Measurements from ENCODE around the gene TMEM141.
"Not testable (repeated sequence)": the region's sequence is repeated elsewhere in the genome, so short reads cannot be mapped to it uniquely, and the experiment has no call there.

The TMEM141 gene

GRCh38 chr9:136773386-136774044, 17.6 kb upstream of the TMEM141 start:
- no peak for DNase-seq (ENCODE audit: low read depth in 2 of 2)

GRCh38 chr9:136774416-136775045, 16.6 kb upstream of the TMEM141 start:
- no peak for DNase-seq (ENCODE audit: low read depth in 2 of 2)

GRCh38 chr9:136775191-136775590, 16.0 kb upstream of the TMEM141 start:
- DNase-seq (ENCODE audit: low read depth in 2 of 2): no peak

GRCh38 chr9:136776947-136777346, 14.2 kb upstream of the TMEM141 start:
- DNase-seq (ENCODE audit: low read depth in 2 of 2): no peak

- no peak for DNase-seq (ENCODE audit: low read depth in 2 of 2)
Observed at GRCh38 chr9:136777359-136777758, 13.8 kb upstream of the TMEM141 start.

GRCh38 chr9:136779808-136780207, 11.3 kb upstream of the TMEM141 start:
- DNase-seq (ENCODE audit: low read depth in 2 of 2): no peak

GRCh38 chr9:136782452-136782851, 8.7 kb upstream of the TMEM141 start:
- no peak for DNase-seq (ENCODE audit: low read depth in 2 of 2)

- no peak for DNase-seq (ENCODE audit: low read depth in 2 of 2)
Observed at GRCh38 chr9:136784249-136784996, 6.7 kb upstream of the TMEM141 start.

GRCh38 chr9:136784997-136785361, 6.2 kb upstream of the TMEM141 start:
- DNase-seq (ENCODE audit: low read depth in 2 of 2): no peak

- DNase-seq (ENCODE audit: low read depth in 2 of 2): not testable (repeated sequence)
Observed at GRCh38 chr9:136785565-136786355, 5.4 kb upstream of the TMEM141 start.

GRCh38 chr9:136786451-136786850, 4.7 kb upstream of the TMEM141 start:
- DNase-seq (ENCODE audit: low read depth in 2 of 2): no peak

- DNase-seq (ENCODE audit: low read depth in 2 of 2): not testable (repeated sequence)
Observed at GRCh38 chr9:136786983-136787382, 4.2 kb upstream of the TMEM141 start.

- DNase-seq (ENCODE audit: low read depth in 2 of 2): peak in 1 of 2 donors; percentile 43
Observed at GRCh38 chr9:136787690-136788400, 3.3 kb upstream of the TMEM141 start.

GRCh38 chr9:136788644-136789522, 2.3 kb upstream of the TMEM141 start:
- not testable (repeated sequence) for DNase-seq (ENCODE audit: low read depth in 2 of 2)

- DNase-seq (ENCODE audit: low read depth in 2 of 2): no peak
Observed at GRCh38 chr9:136789523-136789937, 1.6 kb upstream of the TMEM141 start.

- DNase-seq (ENCODE audit: low read depth in 2 of 2): peak; percentile 22 to 48
Observed at GRCh38 chr9:136791516-136792276, 552 bp downstream of the TMEM141 start.

- no peak for DNase-seq (ENCODE audit: low read depth in 2 of 2)
Observed at GRCh38 chr9:136792321-136793085, 1.4 kb downstream of the TMEM141 start.

- no peak for DNase-seq (ENCODE audit: low read depth in 2 of 2)
Observed at GRCh38 chr9:136793086-136793946, 2.2 kb downstream of the TMEM141 start.

Measured in stimulated activated CD4-positive, alpha-beta T cell treated with anti-CD3 and anti-CD28 coated beads, Interleukin-1b, Interleukin-23, amount 100 ng/mL, for 1 hour (primary cell).